Activated naive CD8-positive, alpha-beta T cell (primary cell): ENCODE data around the gene SAFB.
A peak's percentile ranks its signal among the peaks of the same experiment; 100 is the strongest.

Experiments
- H3K27ac Mint-ChIP-seq: one replicate; pipeline ENCODE4 v1.8.0; 2021; ENCODE audit warnings: mixed read lengths
- H3K27me3 Mint-ChIP-seq: one replicate; pipeline ENCODE4 v1.8.0; 2021; ENCODE audit warnings: mixed read lengths
- H3K36me3 Mint-ChIP-seq: one replicate; pipeline ENCODE4 v1.8.0; 2021; ENCODE audit warnings: mixed read lengths
- H3K4me1 Mint-ChIP-seq: one replicate; pipeline ENCODE4 v1.8.0; 2021; ENCODE audit warnings: low read depth, mixed read lengths
- H3K4me3 Mint-ChIP-seq: one replicate; pipeline ENCODE4 v1.8.0; 2021; ENCODE audit warnings: mild to moderate bottlenecking, mixed read lengths
- H3K9me3 Mint-ChIP-seq: one replicate; pipeline ENCODE4 v1.8.0; 2021; ENCODE audit warnings: low read depth, mixed read lengths

The SAFB gene

GRCh38 chr19:5622465-5623396 is at the start of gene SAFB, which contains the start of gene SAFB2:
Gene SAFB (plus strand): TSS chr19:5623083. CDS start chr19:5623206, 123 bp downstream.
Gene SAFB2 (minus strand): TSS chr19:5622776. CDS start chr19:5622715, 61 bp downstream.
- H3K4me3 Mint-ChIP-seq, result peak within 1 kb of the TSS; percentile 100
- H3K27me3 Mint-ChIP-seq, result no peaks in the 10 kb centered on the region
- H3K9me3 Mint-ChIP-seq, result no peaks in the 10 kb centered on the region
- peaks cover 59% of the 10 kb centered on the region for H3K4me1 Mint-ChIP-seq
- H3K36me3 Mint-ChIP-seq, result peaks cover 22% of the 10 kb centered on the region
- H3K27ac Mint-ChIP-seq, result peak within 1 kb of the TSS; percentile 100

- no peak overlapping the region for H3K4me3 Mint-ChIP-seq
- peaks cover 6% of the 10 kb centered on the region for H3K4me1 Mint-ChIP-seq
- H3K27ac Mint-ChIP-seq, result no peak overlapping the region
- H3K27me3 Mint-ChIP-seq, result no peaks in the 10 kb centered on the region
- H3K9me3 Mint-ChIP-seq, result no peaks in the 10 kb centered on the region
- H3K36me3 Mint-ChIP-seq, result no peaks in the 10 kb centered on the region
These were observed 47.3 kb upstream of the SAFB start for GRCh38 chr19:5575590-5575989.

- H3K36me3 Mint-ChIP-seq, result no peaks in the 10 kb centered on the region
- peaks cover 6% of the 10 kb centered on the region for H3K4me1 Mint-ChIP-seq
- no peaks in the 10 kb centered on the region for H3K27me3 Mint-ChIP-seq
- H3K4me3 Mint-ChIP-seq, result no peak overlapping the region
- no peaks in the 10 kb centered on the region for H3K9me3 Mint-ChIP-seq
- no peak overlapping the region for H3K27ac Mint-ChIP-seq
These were observed 44.6 kb upstream of the SAFB start for GRCh38 chr19:5578097-5578846.

GRCh38 chr19:5579286-5579685 is 43.6 kb upstream of the SAFB start:
- Mint-ChIP-seq H3K4me3 (no peak overlapping the region), H3K36me3 (no peaks in the 10 kb centered on the region), H3K27ac (no peak overlapping the region), H3K9me3 (no peaks in the 10 kb centered on the region), H3K27me3 (no peaks in the 10 kb centered on the region), H3K4me1 (peaks cover 6% of the 10 kb centered on the region)

- Mint-ChIP-seq H3K36me3 (no peaks in the 10 kb centered on the region), H3K4me1 (peaks cover 6% of the 10 kb centered on the region), H3K27ac (no peak overlapping the region), H3K4me3 (no peak overlapping the region), H3K27me3 (no peaks in the 10 kb centered on the region), H3K9me3 (no peaks in the 10 kb centered on the region)
These were observed 43.2 kb upstream of the SAFB start for GRCh38 chr19:5579697-5580096.

GRCh38 chr19:5580161-5580571 is 42.7 kb upstream of the SAFB start:
- H3K36me3 Mint-ChIP-seq, result no peaks in the 10 kb centered on the region

GRCh38 chr19:5585461-5586299 is 37.2 kb upstream of the SAFB start:
- no peaks in the 10 kb centered on the region for H3K9me3 Mint-ChIP-seq
- peaks cover 10% of the 10 kb centered on the region for H3K4me1 Mint-ChIP-seq
- no peaks in the 10 kb centered on the region for H3K27me3 Mint-ChIP-seq
- H3K36me3 Mint-ChIP-seq, result peaks cover 2% of the 10 kb centered on the region
- peak overlapping the region; percentile 38 for H3K4me3 Mint-ChIP-seq
- H3K27ac Mint-ChIP-seq, result peak overlapping the region; percentile 61

More at GRCh38 chr19:5580161-5580571, 42.7 kb upstream of the SAFB start:
- Mint-ChIP-seq H3K9me3 (no peaks in the 10 kb centered on the region), H3K4me3 (no peak overlapping the region), H3K27ac (no peak overlapping the region), H3K27me3 (no peaks in the 10 kb centered on the region), H3K4me1 (peaks cover 6% of the 10 kb centered on the region)

- Mint-ChIP-seq H3K4me1 (peaks cover 10% of the 10 kb centered on the region), H3K27me3 (no peaks in the 10 kb centered on the region), H3K9me3 (no peaks in the 10 kb centered on the region), H3K36me3 (peaks cover 2% of the 10 kb centered on the region), H3K27ac (no peak overlapping the region), H3K4me3 (no peak overlapping the region)
These were observed 36.4 kb upstream of the SAFB start for GRCh38 chr19:5586300-5587070.

GRCh38 chr19:5587071-5587455 is 35.8 kb upstream of the SAFB start:
- Mint-ChIP-seq H3K9me3 (no peaks in the 10 kb centered on the region), H3K4me1 (peaks cover 10% of the 10 kb centered on the region), H3K4me3 (no peak overlapping the region), H3K27me3 (no peaks in the 10 kb centered on the region), H3K27ac (no peak overlapping the region), H3K36me3 (peaks cover 2% of the 10 kb centered on the region)

GRCh38 chr19:5587661-5588060 is 35.2 kb upstream of the SAFB start:
- Mint-ChIP-seq H3K27me3 (no peaks in the 10 kb centered on the region), H3K4me1 (peaks cover 10% of the 10 kb centered on the region), H3K9me3 (no peaks in the 10 kb centered on the region), H3K27ac (no peak overlapping the region), H3K4me3 (no peak overlapping the region), H3K36me3 (peaks cover 2% of the 10 kb centered on the region)

- Mint-ChIP-seq H3K9me3 (no peaks in the 10 kb centered on the region), H3K4me1 (peaks cover 10% of the 10 kb centered on the region), H3K36me3 (peaks cover 2% of the 10 kb centered on the region), H3K27ac (no peak overlapping the region), H3K4me3 (no peak overlapping the region), H3K27me3 (no peaks in the 10 kb centered on the region)
These were observed 34.4 kb upstream of the SAFB start for GRCh38 chr19:5588441-5588840.

- peaks cover 10% of the 10 kb centered on the region for H3K4me1 Mint-ChIP-seq
These were observed 33.8 kb upstream of the SAFB start for GRCh38 chr19:5588906-5589676.

GRCh38 chr19:5590151-5590864 is 32.6 kb upstream of the SAFB start:
- Mint-ChIP-seq H3K4me3 (no peak overlapping the region), H3K36me3 (peaks cover 3% of the 10 kb centered on the region), H3K27ac (no peak overlapping the region), H3K4me1 (peaks cover 10% of the 10 kb centered on the region), H3K27me3 (no peaks in the 10 kb centered on the region), H3K9me3 (no peaks in the 10 kb centered on the region)

More at GRCh38 chr19:5588906-5589676, 33.8 kb upstream of the SAFB start:
- Mint-ChIP-seq H3K4me3 (no peak overlapping the region), H3K27me3 (no peaks in the 10 kb centered on the region), H3K9me3 (no peaks in the 10 kb centered on the region), H3K27ac (no peak overlapping the region), H3K36me3 (peaks cover 2% of the 10 kb centered on the region)
